AG09319 (cell line): ENCODE data around the gene PLXNC1.

Source experiments
- DNase-seq: peaks from one replicate; pipeline ENCODE4 v3.0.0-alpha.2; 2010; ENCODE audit warnings: low read depth; ENCODE audit errors: extremely low read depth
- TF ChIP-seq, protein P1 (sequence below): IDR thresholded peaks from 2 replicates; pipeline ENCODE4 v1.5.1; 2011; ENCODE audit warnings: low read depth, mild to moderate bottlenecking, inconsistent platforms, low read length, moderate library complexity

The PLXNC1 gene

GRCh38 chr12:94167756-94168416 lies 19.5 kb downstream of the PLXNC1 start:
- DNase-seq = no peak
- TF ChIP-seq, protein P1, sequence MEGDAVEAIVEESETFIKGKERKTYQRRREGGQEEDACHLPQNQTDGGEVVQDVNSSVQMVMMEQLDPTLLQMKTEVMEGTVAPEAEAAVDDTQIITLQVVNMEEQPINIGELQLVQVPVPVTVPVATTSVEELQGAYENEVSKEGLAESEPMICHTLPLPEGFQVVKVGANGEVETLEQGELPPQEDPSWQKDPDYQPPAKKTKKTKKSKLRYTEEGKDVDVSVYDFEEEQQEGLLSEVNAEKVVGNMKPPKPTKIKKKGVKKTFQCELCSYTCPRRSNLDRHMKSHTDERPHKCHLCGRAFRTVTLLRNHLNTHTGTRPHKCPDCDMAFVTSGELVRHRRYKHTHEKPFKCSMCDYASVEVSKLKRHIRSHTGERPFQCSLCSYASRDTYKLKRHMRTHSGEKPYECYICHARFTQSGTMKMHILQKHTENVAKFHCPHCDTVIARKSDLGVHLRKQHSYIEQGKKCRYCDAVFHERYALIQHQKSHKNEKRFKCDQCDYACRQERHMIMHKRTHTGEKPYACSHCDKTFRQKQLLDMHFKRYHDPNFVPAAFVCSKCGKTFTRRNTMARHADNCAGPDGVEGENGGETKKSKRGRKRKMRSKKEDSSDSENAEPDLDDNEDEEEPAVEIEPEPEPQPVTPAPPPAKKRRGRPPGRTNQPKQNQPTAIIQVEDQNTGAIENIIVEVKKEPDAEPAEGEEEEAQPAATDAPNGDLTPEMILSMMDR = no peak

DNA sequence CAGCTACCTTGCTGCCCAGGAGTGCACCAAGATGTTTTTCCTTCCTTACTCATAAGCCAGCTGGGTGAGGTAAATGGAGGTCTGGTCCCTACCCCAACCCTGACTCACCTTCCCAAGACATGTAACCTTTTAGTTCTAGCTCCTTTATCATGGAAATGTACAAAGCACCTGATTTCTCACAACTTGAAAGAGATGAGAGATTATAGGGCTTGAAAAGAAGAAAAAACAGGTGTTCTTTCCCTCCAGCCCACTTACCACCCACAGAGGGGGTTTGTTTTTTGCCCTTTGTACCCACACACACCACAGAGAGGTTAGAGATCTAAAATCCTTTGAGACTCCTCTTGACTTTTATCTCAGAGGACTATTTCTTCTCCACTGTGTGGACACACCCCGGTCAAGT lies 21.1 kb downstream of the PLXNC1 start:
- DNase-seq = no peak
- TF ChIP-seq, protein P1 = no peak

- no peak for DNase-seq
Measured at GRCh38 chr12:94169966-94170689, 21.8 kb downstream of the PLXNC1 start.

GRCh38 chr12:94170690-94171594 lies 22.6 kb downstream of the PLXNC1 start:
- DNase-seq = no peak
- TF ChIP-seq, protein P1 = no peak

More at GRCh38 chr12:94169966-94170689, 21.8 kb downstream of the PLXNC1 start:
- TF ChIP-seq, protein P1 = no peak

DNA sequence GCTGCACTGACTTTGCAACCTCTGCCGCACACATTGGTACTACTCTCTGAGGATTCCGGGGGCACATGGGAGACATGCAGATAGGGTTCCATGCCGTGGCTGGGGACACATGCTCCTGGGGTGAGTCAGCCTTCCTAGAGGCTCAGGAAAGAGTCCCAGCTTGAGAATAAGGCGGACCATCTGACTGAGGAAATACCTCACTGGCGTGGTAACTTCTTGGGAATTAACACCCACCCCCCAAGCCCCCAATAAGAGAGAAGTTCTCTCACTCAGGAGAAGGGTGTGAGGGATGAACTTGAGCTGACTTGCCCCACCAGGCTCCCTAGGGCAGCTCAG lies 23.2 kb downstream of the PLXNC1 start:
- TF ChIP-seq, protein P1 = no peak
- no peak for DNase-seq

DNA sequence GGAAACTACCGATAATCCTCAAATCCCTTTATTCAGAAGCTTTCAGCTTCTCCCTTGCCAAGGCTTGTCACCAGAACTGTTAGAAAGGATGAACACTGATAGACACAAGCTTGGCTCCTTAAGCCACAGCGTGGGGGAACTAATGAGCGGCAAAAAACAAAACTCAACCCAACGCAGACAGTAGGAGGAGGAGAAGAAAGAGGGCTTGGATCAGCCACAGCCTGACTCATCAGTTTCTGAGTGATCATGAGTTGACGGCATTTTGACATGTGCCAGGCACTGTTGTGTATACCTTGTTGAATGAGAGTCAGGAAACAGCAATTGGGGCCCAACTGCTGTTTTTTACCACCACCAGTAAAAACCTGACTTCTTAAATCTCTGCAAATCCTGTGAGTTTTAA lies 23.7 kb downstream of the PLXNC1 start:
- TF ChIP-seq, protein P1 = no peak
- no peak for DNase-seq
